ENCODE results near the gene SKP1. TPM values are rescaled to one million over a fixed set of nuclear protein-coding genes. Genes with fewer than 3 reads are reported as not detected.

SKP1 gene
- total RNA-seq, 1 experiment from 2014 or later: 245 TPM

GRCh38 chr5:134162592-134162991 is 14.2 kb downstream of the SKP1 start:
- no peak for ATAC-seq
- Histone ChIP-seq H3K9ac (ENCODE audit: low read length) (no peak overlapping the region), H3K9me3 (ENCODE audit: control insufficient read depth in 1 of 2, insufficient read depth in 1 of 2, low read depth in 1 of 2, low read length in 2 of 2) (peaks cover 8 to 12% of the 10 kb centered on the region in 2 experiments; a peak in 3 of 4 replicates), H3K9me2 (ENCODE audit: insufficient read depth) (no peaks in the 10 kb centered on the region), H3K4me2 (ENCODE audit: low read length) (no peak overlapping the region), H4K20me1 (ENCODE audit: insufficient read depth) (no peaks in the 10 kb centered on the region), H3K4me1 (ENCODE audit: control insufficient read depth in 1 of 2, insufficient read depth in 2 of 2, low read length in 2 of 2) (no peaks in the 10 kb centered on the region), H3K27me3 (ENCODE audit: insufficient read depth, low read length) (no peaks in the 10 kb centered on the region), H3K27ac (ENCODE audit: low read depth, low read length) (no peak overlapping the region), H3K79me2 (ENCODE audit: insufficient read depth, low read length) (peaks cover 50% of the 10 kb centered on the region), H3K4me3 (replicated peaks in 1 of 2; ENCODE audit: low read depth in 1 of 2, low read length in 2 of 2) (no peak overlapping the region), H3K36me3 (ENCODE audit: control insufficient read depth in 1 of 2, insufficient read depth in 2 of 2, low read length in 2 of 2) (peaks cover 49 to 57% of the 10 kb centered on the region in 2 experiments), H2AFZ (ENCODE audit: low read depth, low read length, poor library complexity, severe bottlenecking) (no peak overlapping the region)
- ChIA-PET RAD21 (ENCODE audit: low non-redundant PET in 1 of 2, low total read pairs in 2 of 2, uncharacterized antibody in 2 of 2, unreplicated experiment in 2 of 2) (no interaction called here), POLR2A (no interaction called here), CTCF (no interaction called here)
- intact Hi-C loops (cut with micrococcal nuclease): no loop called here
- TF ChIP-seq CTCF (IDR thresholded peaks at IDR 0.05 in 2 of 3, conservative IDR thresholded peaks at IDR 0.05 in 1 of 3; ENCODE audit: borderline replicate concordance in 1 of 3, insufficient read depth in 1 of 3, low read depth in 2 of 3, low read length in 2 of 3): no peak
- no peak for TF ChIP-seq MAX (IDR thresholded peaks at IDR 0.05)
- TF ChIP-seq FOSL1 (IDR thresholded peaks at IDR 0.05; ENCODE audit: low read depth): no peak
- no peak for TF ChIP-seq POLR2AphosphoS5 (IDR thresholded peaks at IDR 0.05; ENCODE audit: low read depth, low read length)
- no peak for TF ChIP-seq YY1 (IDR thresholded peaks at IDR 0.05; ENCODE audit: extremely low read depth, insufficient replicate concordance, low read depth, low read length)
- TF ChIP-seq POLR2A (IDR thresholded peaks at IDR 0.05; ENCODE audit: borderline replicate concordance, extremely low read depth, insufficient read depth, insufficient read length): no peak
- TF ChIP-seq ATF3 (IDR thresholded peaks at IDR 0.05): no peak
- TF ChIP-seq CBX3 (IDR thresholded peaks at IDR 0.05; ENCODE audit: low read depth): no peak
- no peak for TF ChIP-seq ELF1 (IDR thresholded peaks at IDR 0.05; ENCODE audit: borderline replicate concordance, low read depth)
- no peak for TF ChIP-seq SIN3A (IDR thresholded peaks at IDR 0.05; ENCODE audit: low read depth)
- TF ChIP-seq CEBPB (IDR thresholded peaks at IDR 0.05; ENCODE audit: low read depth): no peak
- TF ChIP-seq REST (IDR thresholded peaks at IDR 0.05; ENCODE audit: low read depth): no peak
- no peak for TF ChIP-seq SP1 (IDR thresholded peaks at IDR 0.05; ENCODE audit: low read depth)
- no peak for TF ChIP-seq SRF (IDR thresholded peaks at IDR 0.05; ENCODE audit: low read depth)
- TF ChIP-seq EGR1 (IDR thresholded peaks at IDR 0.05; ENCODE audit: low read depth): no peak
- TF ChIP-seq TCF7L2 (IDR thresholded peaks at IDR 0.05; ENCODE audit: borderline replicate concordance, extremely low read depth, insufficient read depth, insufficient read length): no peak
- TF ChIP-seq ZBTB33 (IDR thresholded peaks at IDR 0.05; ENCODE audit: extremely low read depth, insufficient replicate concordance, low read length): no peak
- TF ChIP-seq ZFX (IDR thresholded peaks at IDR 0.05): no peak
- TF ChIP-seq EZH2 (IDR thresholded peaks at IDR 0.05): no peak
- BruUV-seq (replicated peaks): no TSS peak
- DNase-seq (ENCODE audit: low read depth, low spot score): no peak
